SK-N-SH treated with all-trans-retinoic acid at 6 μM for 48 hours (cell line): ENCODE data around the gene APOBEC3C.

Source experiments
- ATAC-seq: fragments of 200-7000 bp; cut with Tn5 transposase; 3 replicates; pipeline ENCODE4 v1.9.1; 2020; ENCODE audit warnings: mild to moderate bottlenecking, moderate library complexity
- ARNTL ChIP-seq: fragments of 450-650 bp; formaldehyde crosslinking; IDR thresholded peaks from 2 replicates; pipeline ENCODE4 v1.5.0; 2020; ENCODE audit warnings: low read depth, mild to moderate bottlenecking, moderate library complexity, borderline replicate concordance
- BACH2 ChIP-seq: fragments of 250-450 bp; sonication (Bioruptor Pico); IDR thresholded peaks from 2 replicates; pipeline ENCODE4 v1.9.0; 2021; ENCODE audit warnings: mild to moderate bottlenecking, borderline replicate concordance
- CSDC2 ChIP-seq: fragments of 250-450 bp; sonication (Bioruptor Pico); IDR thresholded peaks from 2 replicates; pipeline ENCODE4 v1.5.0; 2020; ENCODE audit warnings: mild to moderate bottlenecking, moderate library complexity
- ESRRG ChIP-seq: fragments of 250-450 bp; sonication (Bioruptor Pico); IDR thresholded peaks from 2 replicates; pipeline ENCODE4 v1.6.1; 2021; ENCODE audit warnings: mild to moderate bottlenecking
- GLIS3 ChIP-seq: fragments of 250-450 bp; sonication (Bioruptor Pico); IDR thresholded peaks from 2 replicates; pipeline ENCODE4 v1.5.0; 2020; ENCODE audit warnings: mild to moderate bottlenecking, moderate library complexity
- ISL1 ChIP-seq: fragments of 250-450 bp; sonication (Bioruptor Pico); IDR thresholded peaks from 2 replicates; pipeline ENCODE4 v2.1.2; 2022; ENCODE audit warnings: mild to moderate bottlenecking, moderate library complexity
- OSR1 ChIP-seq: fragments of 250-450 bp; sonication (Bioruptor Pico); IDR thresholded peaks from 2 replicates; pipeline ENCODE4 v1.8.0; 2022; ENCODE audit warnings: moderate library complexity, mild to moderate bottlenecking, inconsistent platforms
- PPARA ChIP-seq: fragments of 250-450 bp; sonication (Bioruptor Pico); IDR thresholded peaks from 2 replicates; pipeline ENCODE4 v1.5.0; 2020; ENCODE audit warnings: mild to moderate bottlenecking, borderline replicate concordance
- RARB ChIP-seq: fragments of 250-450 bp; sonication (Bioruptor Pico); IDR thresholded peaks from 2 replicates; pipeline ENCODE4 v1.8.0; 2021; ENCODE audit warnings: mild to moderate bottlenecking, moderate library complexity
- TCF4 ChIP-seq: fragments of 250-450 bp; sonication (Bioruptor Pico); IDR thresholded peaks from 2 replicates; pipeline ENCODE4 v1.8.0; 2021; ENCODE audit warnings: mild to moderate bottlenecking, moderate library complexity, borderline replicate concordance
- ZC3H10 ChIP-seq: fragments of 250-450 bp; sonication (Bioruptor Pico); IDR thresholded peaks from 2 replicates; pipeline ENCODE4 v1.5.1; 2021; ENCODE audit warnings: mild to moderate bottlenecking, moderate library complexity
- ZFP3 ChIP-seq: fragments of 250-450 bp; sonication (Bioruptor Pico); IDR thresholded peaks from 2 replicates; pipeline ENCODE4 v1.5.0; 2020; ENCODE audit warnings: mild to moderate bottlenecking, moderate library complexity
- ZFP30 ChIP-seq: fragments of 450-650 bp; formaldehyde crosslinking; IDR thresholded peaks from 2 replicates; pipeline ENCODE4 v1.5.0; 2022; ENCODE audit warnings: mild to moderate bottlenecking, moderate library complexity
- ZNF565 ChIP-seq: fragments of 450-650 bp; formaldehyde crosslinking; conservative IDR thresholded peaks from 2 replicates; pipeline ENCODE4 v1.5.0; 2020; ENCODE audit warnings: low read depth, mild to moderate bottlenecking, moderate library complexity
- ZNF70 ChIP-seq: fragments of 450-650 bp; formaldehyde crosslinking; IDR thresholded peaks from 2 replicates; pipeline ENCODE4 v1.5.0; 2020; ENCODE audit warnings: mild to moderate bottlenecking, moderate library complexity
- ZNF8 ChIP-seq: fragments of 450-650 bp; formaldehyde crosslinking; IDR thresholded peaks from 2 replicates; pipeline ENCODE4 v1.5.0; 2020; ENCODE audit warnings: mild to moderate bottlenecking, moderate library complexity
- TF ChIP-seq, protein P1 (sequence below): fragments of 250-450 bp; sonication (Bioruptor Pico); IDR thresholded peaks from 2 replicates; pipeline ENCODE4 v1.5.1; 2021; ENCODE audit warnings: mild to moderate bottlenecking, moderate library complexity
- TF ChIP-seq, protein P2 (sequence below): fragments of 250-450 bp; sonication (Bioruptor Pico); IDR thresholded peaks from 2 replicates; pipeline ENCODE4 v1.8.0; 2020; ENCODE audit warnings: mild to moderate bottlenecking, moderate library complexity, borderline replicate concordance
- TF ChIP-seq, protein P3 (sequence below): fragments of 250-450 bp; sonication (Bioruptor Pico); IDR thresholded peaks from 2 replicates; pipeline ENCODE4 v1.5.0; 2020; ENCODE audit warnings: mild to moderate bottlenecking, moderate library complexity
- TF ChIP-seq, protein P4 (sequence below): fragments of 250-450 bp; sonication (Bioruptor Pico); IDR thresholded peaks from 2 replicates; pipeline ENCODE4 v1.8.0; 2021; ENCODE audit warnings: low read depth, mild to moderate bottlenecking, moderate library complexity, borderline replicate concordance

Gene APOBEC3C

DNA sequence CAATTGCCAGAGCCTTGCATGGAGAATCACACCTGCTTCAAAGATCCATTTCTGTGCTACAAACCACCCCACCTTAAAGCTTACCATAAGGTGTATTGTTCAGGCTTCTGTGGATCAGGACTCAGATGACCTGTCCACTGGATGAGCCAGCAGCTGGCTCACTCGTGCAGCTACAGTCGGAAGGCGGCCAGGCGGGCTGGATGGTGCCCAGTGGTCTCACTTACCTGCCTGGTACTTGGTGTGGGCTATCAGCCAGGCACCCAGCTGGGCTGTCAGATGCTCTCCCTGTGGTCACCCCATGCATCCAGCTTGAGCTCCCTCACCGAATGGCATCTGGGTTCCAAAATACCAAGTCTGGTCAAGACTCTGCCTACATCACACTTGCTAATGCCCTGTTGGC lies 42.9 kb upstream of the APOBEC3C start (continued):
- TF ChIP-seq TCF4 (CRISPR knock-in tag) = no peak
- no peak for TF ChIP-seq PPARA (CRISPR knock-in tag)
- TF ChIP-seq ZC3H10 (CRISPR knock-in tag) = no peak
- TF ChIP-seq, protein P1, sequence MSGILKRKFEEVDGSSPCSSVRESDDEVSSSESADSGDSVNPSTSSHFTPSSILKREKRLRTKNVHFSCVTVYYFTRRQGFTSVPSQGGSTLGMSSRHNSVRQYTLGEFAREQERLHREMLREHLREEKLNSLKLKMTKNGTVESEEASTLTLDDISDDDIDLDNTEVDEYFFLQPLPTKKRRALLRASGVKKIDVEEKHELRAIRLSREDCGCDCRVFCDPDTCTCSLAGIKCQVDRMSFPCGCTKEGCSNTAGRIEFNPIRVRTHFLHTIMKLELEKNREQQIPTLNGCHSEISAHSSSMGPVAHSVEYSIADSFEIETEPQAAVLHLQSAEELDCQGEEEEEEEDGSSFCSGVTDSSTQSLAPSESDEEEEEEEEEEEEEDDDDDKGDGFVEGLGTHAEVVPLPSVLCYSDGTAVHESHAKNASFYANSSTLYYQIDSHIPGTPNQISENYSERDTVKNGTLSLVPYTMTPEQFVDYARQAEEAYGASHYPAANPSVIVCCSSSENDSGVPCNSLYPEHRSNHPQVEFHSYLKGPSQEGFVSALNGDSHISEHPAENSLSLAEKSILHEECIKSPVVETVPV = no peak

DNA sequence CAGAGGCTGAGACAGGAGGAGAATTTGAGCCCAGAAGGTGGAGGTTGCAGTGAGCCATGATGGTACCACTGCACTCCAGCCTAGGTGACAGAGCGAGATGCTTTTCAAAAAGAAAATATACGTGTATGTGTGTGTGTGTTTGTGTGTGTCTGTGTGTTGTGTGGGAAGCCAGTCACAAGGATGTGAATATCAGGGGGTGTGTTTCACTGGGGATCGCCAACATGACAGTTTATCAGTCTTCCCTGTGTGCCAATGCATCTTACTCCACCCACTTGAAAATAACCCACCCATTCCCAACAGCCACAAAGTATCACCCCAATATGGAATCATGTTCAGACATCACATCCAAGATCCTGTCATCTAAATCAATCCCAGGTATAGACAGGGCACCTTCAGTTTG lies 42.3 kb upstream of the APOBEC3C start:
- TF ChIP-seq ISL1 (no peak), ESRRG (CRISPR knock-in tag) (no peak), ZNF8 (CRISPR knock-in tag) (no peak), ARNTL (no peak), GLIS3 (no peak), ZNF565 (no peak)
- TF ChIP-seq, protein P2, sequence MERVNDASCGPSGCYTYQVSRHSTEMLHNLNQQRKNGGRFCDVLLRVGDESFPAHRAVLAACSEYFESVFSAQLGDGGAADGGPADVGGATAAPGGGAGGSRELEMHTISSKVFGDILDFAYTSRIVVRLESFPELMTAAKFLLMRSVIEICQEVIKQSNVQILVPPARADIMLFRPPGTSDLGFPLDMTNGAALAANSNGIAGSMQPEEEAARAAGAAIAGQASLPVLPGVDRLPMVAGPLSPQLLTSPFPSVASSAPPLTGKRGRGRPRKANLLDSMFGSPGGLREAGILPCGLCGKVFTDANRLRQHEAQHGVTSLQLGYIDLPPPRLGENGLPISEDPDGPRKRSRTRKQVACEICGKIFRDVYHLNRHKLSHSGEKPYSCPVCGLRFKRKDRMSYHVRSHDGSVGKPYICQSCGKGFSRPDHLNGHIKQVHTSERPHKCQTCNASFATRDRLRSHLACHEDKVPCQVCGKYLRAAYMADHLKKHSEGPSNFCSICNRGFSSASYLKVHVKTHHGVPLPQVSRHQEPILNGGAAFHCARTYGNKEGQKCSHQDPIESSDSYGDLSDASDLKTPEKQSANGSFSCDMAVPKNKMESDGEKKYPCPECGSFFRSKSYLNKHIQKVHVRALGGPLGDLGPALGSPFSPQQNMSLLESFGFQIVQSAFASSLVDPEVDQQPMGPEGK (CRISPR knock-in tag) = no peak
- TF ChIP-seq, protein P3, sequence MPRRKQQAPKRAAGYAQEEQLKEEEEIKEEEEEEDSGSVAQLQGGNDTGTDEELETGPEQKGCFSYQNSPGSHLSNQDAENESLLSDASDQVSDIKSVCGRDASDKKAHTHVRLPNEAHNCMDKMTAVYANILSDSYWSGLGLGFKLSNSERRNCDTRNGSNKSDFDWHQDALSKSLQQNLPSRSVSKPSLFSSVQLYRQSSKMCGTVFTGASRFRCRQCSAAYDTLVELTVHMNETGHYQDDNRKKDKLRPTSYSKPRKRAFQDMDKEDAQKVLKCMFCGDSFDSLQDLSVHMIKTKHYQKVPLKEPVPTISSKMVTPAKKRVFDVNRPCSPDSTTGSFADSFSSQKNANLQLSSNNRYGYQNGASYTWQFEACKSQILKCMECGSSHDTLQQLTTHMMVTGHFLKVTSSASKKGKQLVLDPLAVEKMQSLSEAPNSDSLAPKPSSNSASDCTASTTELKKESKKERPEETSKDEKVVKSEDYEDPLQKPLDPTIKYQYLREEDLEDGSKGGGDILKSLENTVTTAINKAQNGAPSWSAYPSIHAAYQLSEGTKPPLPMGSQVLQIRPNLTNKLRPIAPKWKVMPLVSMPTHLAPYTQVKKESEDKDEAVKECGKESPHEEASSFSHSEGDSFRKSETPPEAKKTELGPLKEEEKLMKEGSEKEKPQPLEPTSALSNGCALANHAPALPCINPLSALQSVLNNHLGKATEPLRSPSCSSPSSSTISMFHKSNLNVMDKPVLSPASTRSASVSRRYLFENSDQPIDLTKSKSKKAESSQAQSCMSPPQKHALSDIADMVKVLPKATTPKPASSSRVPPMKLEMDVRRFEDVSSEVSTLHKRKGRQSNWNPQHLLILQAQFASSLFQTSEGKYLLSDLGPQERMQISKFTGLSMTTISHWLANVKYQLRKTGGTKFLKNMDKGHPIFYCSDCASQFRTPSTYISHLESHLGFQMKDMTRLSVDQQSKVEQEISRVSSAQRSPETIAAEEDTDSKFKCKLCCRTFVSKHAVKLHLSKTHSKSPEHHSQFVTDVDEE (CRISPR knock-in tag) = no peak
- TF ChIP-seq, protein P4, sequence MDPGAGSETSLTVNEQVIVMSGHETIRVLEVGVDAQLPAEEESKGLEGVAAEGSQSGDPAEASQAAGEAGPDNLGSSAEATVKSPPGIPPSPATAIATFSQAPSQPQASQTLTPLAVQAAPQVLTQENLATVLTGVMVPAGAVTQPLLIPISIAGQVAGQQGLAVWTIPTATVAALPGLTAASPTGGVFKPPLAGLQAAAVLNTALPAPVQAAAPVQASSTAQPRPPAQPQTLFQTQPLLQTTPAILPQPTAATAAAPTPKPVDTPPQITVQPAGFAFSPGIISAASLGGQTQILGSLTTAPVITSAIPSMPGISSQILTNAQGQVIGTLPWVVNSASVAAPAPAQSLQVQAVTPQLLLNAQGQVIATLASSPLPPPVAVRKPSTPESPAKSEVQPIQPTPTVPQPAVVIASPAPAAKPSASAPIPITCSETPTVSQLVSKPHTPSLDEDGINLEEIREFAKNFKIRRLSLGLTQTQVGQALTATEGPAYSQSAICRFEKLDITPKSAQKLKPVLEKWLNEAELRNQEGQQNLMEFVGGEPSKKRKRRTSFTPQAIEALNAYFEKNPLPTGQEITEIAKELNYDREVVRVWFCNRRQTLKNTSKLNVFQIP = no peak

DNA sequence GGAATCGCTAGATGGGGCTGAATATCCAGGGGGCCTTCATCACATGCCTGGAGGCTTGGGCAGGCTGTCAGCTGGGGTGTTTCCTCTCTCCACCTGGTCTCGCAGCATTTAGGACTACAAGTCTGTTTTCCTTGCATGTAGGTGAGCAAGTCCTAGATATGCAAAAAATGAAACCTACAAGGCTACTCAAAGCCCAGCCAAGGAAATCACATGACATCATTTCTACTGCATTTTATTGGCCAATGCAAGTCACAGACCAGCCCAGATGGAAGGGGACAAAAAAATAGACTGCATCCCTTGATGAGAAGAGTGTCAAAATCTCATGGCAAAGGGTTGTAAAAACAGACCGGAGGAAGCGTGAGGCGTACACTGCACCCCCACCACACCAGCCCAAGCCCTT lies 41.5 kb upstream of the APOBEC3C start:
- ATAC-seq = no peak
- no peak for TF ChIP-seq ISL1
- no peak for TF ChIP-seq OSR1 (CRISPR knock-in tag)
- TF ChIP-seq ZFP30 (CRISPR knock-in tag) = no peak
- no peak for TF ChIP-seq ESRRG (CRISPR knock-in tag)
- no peak for TF ChIP-seq RARB (CRISPR knock-in tag)
- TF ChIP-seq BACH2 (CRISPR knock-in tag) = no peak
- TF ChIP-seq, protein P1 = no peak
- no peak for TF ChIP-seq ZFP3 (CRISPR knock-in tag)
- TF ChIP-seq GLIS3 = no peak
- no peak for TF ChIP-seq ZC3H10 (CRISPR knock-in tag)

More for the DNA sequence above, 42.3 kb upstream of the APOBEC3C start:
- no peak for ATAC-seq

DNA sequence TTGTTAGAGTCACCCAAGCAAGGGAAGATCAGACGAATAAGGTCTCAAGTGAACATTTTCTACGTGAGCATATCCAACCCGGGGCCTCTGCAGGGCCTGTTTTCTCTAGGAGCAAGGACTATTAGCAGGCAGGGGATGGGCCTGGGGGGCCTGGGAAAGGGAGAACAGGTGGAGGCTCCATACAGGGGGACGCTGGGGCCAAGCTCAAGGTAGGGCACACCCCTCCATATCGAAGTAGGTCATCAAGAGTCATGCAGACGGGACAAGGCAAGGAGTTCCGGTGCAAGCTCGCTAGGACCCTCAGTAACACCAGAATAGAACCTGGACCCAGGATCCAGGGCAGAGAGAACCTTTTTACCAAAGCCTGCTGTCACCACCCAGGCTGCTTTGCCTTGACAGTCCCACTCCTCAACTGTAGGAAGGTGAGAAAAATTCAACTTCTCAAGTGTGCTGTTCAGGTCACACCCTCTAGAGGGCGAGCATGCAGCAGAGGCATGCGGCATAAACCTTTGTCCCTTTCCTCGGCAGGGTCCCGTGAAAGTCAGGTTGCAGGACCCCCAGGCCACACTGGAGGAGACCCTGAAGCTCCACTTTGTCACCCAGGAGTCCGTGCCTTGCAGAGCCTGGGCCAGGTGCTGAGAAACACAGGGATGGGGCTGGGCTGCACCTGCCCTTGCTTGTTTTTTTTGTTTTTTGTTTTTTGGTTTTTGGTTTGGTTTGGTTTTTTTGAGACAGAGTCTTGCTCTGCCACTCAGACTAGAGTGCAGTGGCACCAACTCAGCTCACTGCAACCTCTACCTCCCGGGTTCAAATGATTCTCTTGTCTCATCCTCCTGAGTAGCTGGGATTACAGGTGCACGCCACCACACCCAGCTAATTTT lies 40.5 kb upstream of the APOBEC3C start:
- TF ChIP-seq CSDC2 (no peak), TCF4 (CRISPR knock-in tag) (no peak), ZNF70 (CRISPR knock-in tag) (no peak)
- TF ChIP-seq, all 23 proteins: peak for 0

More for the DNA sequence above, 40.5 kb upstream of the APOBEC3C start:
- ATAC-seq = no peak
